DLD1 (cell line): ENCODE data around the gene GOLIM4.

Experiments
- in situ Hi-C: cut with HindIII; loops from 2 replicates; pipeline ENCODE4 v1.10.0; 2017; ENCODE audit warnings: low sequenced_read_pairs

GOLIM4 gene

GRCh38 chr3:168097381-168097780 lies 1.7 kb upstream of the GOLIM4 start:
- in situ Hi-C loops = no loop called here

DNA sequence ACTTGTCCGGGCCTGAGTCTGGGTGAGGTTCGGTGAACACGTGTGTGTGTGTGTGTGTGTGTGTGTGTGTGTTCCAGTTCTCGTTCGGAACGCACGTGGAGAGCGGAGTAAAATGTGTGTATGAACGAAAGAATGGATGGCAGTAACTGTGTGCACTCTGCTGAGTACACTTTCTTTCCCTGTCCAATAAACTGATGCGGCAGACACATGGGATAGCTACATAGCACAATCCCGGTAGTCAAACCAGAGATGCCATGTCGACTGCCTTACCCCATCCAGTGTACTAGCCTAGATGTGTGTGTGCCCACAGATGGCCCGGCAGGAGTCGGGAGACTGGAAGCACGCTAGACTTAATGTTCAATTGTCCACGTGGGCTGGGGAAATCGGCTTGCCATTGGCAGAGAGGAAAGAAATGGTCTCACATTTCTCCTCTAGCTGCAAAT lies 507 bp upstream of the GOLIM4 start:
- in situ Hi-C loops = no loop called here

- in situ Hi-C loops = no loop called here
Observed at GRCh38 chr3:168094877-168095610, 680 bp downstream of the GOLIM4 start.

GRCh38 chr3:168094580-168094876 lies 1.2 kb downstream of the GOLIM4 start:
- in situ Hi-C loops = no loop called here

- in situ Hi-C loops = no loop called here
Observed at GRCh38 chr3:168093790-168094189, 1.9 kb downstream of the GOLIM4 start.

- in situ Hi-C loops = no loop called here
Observed at GRCh38 chr3:168093229-168093628, 2.5 kb downstream of the GOLIM4 start.

DNA sequence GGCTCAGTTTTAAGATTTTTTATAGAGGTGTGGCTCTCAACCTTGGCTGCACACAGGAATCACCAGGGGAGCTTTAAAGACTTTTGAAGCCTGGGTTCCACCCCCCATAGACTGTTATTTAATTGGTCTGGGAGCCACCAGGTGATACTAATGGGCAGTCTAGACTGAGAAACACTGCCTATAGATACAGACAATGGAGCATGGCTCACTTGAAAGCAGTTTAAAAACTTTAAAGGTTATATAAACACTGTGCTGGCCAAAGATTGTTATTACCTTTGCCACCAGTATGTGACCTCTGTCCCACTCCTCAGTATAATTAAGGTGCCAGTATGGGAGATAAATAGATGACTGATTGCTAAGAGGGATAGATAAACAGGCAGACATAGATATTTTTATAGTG lies 3.8 kb downstream of the GOLIM4 start:
- in situ Hi-C loops = no loop called here

GRCh38 chr3:168091302-168091858 lies 4.3 kb downstream of the GOLIM4 start:
- in situ Hi-C loops = no loop called here

DNA sequence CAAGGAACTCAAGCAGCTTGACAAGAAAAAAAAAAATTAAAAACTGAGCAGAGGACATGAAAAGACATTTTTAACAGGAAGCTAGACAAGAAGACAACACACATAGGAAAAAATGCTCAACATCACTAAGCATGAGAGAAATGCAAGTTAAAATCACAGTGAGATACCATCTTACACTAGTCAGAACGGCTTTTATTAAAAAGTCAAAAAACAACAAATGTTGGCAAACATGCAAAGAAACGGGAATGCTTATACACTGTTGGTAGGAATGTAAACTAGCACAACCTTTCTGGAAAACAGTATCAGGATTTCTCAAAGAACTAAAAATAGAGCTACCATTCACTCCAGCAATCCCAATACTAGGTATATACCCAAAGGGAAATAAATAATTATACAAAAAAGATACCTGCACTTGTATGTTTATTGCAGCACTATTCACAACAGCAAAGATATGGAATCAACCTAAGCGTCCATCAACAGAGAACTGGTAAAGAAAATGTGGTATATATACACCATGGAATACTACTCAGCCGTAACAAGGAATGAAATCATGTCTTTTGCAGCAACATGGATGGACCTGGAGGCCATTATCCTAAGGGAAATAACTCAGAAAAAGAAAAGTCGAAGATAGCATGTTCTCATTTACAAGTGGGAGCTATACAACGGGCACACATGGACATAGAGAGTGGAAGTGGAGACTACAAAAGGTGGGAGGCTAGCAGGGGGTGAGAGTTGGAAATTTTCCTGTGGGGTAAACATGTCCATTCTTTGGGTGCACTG lies 5.2 kb downstream of the GOLIM4 start:
- in situ Hi-C loops = no loop called here

DNA sequence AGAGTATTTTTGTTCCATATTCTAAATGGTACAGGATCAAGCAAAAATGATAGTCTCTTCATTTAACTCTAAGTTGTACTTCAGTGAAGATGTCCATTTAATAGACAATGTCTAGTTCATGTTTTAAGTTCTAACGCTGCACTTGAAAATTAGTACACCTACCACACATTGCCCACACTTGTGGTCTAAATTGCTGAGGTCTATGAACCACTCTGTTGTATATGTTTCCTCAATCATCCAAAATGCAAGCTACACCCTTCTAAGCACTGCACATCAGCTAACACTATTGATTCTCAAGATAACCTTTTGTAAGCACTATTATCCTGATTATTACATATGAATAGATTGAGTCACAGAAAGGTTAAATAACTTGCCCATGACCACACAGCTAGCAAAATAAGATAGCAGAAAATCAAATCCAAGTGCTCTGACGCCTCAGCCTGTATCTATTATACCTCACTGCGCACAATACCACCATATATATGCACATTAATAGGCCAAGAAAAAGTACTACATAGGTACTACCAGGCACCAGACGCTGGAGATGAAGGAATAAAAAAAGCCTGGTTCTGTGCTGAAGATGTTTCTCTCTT lies 6.4 kb downstream of the GOLIM4 start:
- in situ Hi-C loops = no loop called here

- in situ Hi-C loops = no loop called here
Observed at GRCh38 chr3:168088106-168088720, 7.5 kb downstream of the GOLIM4 start.

DNA sequence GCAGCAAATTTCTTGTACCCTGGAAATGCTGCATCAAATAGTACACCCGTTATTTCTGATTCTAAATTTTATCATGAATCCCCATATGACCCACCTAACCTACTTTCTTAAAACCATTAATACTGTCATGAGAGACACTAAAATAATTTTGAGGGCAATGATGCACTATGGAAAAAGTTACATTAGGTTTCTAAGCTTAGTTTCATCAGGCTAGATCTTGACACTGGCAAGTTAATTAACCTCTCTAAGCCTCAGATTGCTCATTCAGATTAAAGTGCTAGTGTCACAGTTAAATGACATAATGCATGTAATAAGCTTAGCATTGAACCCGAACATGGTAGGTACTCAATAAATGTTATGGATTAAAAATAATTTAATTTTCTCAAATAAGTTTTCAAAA lies 8.2 kb downstream of the GOLIM4 start:
- in situ Hi-C loops = no loop called here

DNA sequence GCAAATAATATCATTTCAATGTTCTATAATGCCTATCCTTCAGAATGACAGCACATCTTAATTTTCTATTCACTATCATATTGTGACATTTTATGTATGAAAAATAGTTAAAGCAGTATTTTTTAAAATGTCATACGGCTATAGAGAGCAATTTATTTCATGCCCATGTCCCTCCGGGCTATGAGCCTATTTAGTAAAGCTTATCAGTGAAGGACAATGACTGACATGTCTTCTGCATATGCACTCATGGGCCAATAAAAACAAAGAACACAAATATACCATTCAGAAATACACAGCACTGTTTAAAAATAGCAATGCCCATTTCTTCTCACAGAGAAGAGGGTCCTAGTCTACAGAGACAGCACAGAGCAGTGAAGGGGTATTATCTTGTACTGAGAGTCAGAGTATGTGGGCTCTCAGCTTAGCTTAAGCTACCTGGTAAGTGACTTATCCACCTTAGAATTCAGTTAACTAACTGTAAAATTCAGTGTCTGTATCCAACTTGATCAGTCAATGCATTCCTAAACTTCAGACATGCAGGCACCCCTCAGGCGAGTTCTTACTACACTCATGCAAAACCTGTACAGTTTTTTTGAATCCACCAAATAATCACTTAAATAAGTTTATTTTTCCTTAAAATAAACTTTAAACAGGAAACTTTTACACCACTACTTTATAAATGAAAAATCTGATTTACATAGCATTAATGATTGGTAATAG lies 9.0 kb downstream of the GOLIM4 start:
- in situ Hi-C loops = no loop called here

DNA sequence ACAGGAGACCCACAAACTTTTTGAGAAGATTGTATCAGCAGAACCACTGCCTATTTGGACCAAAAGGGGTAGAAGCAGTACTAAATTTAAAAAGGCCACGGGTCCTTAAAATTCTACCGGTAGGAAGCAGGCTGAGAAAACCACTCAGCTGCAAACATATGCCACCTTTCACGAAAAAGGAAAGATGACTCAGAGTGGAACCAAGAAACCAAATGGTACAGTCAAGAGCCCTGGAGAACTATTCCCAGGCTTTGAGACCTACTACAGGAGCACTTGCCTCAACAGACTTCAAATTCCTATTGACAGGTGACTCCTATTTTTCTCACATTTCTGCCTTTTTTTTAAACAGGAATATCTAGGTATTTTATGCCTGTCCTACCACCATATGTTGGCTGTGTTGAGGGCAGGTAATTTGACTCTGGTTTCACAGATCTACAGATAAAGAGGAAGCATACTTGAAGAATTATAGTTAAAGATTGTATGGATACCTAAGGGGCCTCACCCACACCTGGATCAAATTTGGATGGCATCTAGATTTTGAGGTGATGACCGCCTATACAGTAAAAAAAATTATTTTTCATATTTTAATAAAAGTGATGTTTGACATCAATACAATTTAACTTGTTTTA lies 10.1 kb downstream of the GOLIM4 start:
- in situ Hi-C loops = no loop called here

DNA sequence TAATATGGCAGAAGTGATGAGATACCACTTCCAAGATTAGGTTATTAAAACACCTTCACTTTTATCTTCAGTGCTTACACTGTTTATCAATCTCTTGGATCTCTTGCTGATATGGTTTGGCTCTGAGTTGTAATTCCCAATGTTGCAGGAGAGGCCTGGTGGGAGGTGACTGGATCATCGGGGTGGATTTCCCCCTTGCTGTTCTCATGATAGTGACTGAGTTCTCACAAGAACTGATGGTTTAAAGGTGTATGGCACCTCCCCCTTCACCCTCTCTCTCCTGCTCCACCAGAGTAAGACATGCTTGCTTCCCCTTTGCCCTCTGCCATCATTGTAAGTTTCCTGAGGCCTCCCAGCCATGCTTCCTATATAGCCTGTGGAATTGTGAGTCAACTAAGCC lies 11.8 kb downstream of the GOLIM4 start:
- in situ Hi-C loops = no loop called here

DNA sequence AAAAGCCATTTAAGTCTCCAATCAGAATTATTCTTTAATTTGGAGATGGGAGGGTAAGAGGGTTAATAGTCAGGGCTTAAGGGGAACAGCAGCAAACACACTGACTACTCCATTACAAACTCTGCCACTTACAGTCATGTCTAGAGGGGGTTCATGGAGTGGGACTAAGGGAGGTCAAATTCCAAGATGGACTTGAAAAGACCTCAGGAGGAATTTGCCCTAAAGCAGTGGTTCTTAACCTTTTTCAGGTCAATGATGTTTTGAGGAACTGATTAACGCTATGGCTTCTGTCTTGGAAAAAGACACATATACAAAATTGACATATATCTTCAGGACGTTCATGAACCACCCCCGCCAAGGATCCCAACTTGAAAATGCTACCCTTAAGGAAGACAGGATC lies 13.9 kb downstream of the GOLIM4 start:
- in situ Hi-C loops = no loop called here

- in situ Hi-C loops = no loop called here
Observed at GRCh38 chr3:168081171-168081771, 14.5 kb downstream of the GOLIM4 start.

- in situ Hi-C loops = no loop called here
Observed at GRCh38 chr3:168080499-168081170, 15.1 kb downstream of the GOLIM4 start.

GRCh38 chr3:168080022-168080421 lies 15.7 kb downstream of the GOLIM4 start:
- in situ Hi-C loops = no loop called here
